Measurements from ENCODE around the gene PLXND1.

PLXND1 gene

GRCh38 chr3:129565902-129566301 lies 40.6 kb downstream of the PLXND1 start:
- no peak for DNase-seq (ENCODE audit: low read depth in 2 of 2)

DNA sequence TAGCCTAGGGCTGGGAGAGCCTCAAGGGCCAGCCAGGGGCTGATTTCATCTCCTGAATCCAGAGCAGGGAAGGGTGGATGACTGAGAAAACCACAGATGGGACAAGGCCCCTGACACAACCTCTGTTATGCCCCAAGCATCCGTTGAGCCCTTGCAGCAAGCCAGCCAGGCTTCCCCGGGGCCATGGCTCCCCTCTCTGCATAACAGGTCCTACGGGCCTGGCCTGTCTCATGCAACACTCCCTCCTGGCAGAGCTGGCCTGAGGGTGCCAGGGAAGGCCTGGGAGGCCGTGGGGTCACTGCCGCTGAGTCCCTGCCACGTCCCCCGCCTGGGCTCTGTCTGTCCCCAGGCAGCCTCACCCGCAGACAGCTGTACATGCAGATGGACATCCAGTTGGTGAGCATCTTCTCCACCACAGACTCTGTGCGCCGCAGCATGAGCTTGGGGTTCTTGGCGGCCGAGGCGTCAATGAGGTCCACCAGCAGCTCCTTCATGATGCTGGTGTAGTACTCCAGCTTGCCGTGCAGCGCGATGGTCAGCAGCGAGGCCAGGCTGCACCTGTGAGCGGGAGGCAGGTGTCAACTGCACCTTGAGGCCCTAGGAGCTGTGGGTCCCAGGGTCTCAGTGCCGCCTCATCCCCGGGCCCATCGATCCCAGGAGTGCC lies 41.4 kb downstream of the PLXND1 start:
- no peak for DNase-seq (ENCODE audit: low read depth in 2 of 2)

- no peak for DNase-seq (ENCODE audit: low read depth in 2 of 2)
Observed at GRCh38 chr3:129563850-129564535, 42.5 kb downstream of the PLXND1 start.

- DNase-seq (ENCODE audit: low read depth in 2 of 2), result no peak
Observed at GRCh38 chr3:129563332-129563731, 43.1 kb downstream of the PLXND1 start.

DNA sequence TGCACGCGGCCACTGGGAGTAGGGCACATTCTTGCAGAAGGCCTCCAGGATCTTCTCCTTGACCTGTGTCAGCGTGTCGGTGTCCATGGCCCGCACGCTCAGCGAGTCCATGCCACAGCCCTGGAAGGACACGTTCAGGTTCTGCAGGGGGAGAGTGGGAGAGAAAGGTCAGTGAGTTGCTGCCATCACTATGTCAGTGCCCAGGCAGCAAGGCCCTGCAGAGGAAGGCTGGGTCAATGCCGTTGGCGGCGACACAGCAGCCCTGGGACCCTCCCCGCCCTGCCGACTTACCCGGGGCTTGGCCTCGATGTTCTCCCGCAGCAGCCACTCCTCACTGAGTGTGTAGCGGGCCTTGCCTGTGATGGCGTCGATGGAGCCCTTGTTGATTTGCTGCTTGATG lies 43.7 kb downstream of the PLXND1 start:
- DNase-seq (ENCODE audit: low read depth in 2 of 2), result no peak

DNA sequence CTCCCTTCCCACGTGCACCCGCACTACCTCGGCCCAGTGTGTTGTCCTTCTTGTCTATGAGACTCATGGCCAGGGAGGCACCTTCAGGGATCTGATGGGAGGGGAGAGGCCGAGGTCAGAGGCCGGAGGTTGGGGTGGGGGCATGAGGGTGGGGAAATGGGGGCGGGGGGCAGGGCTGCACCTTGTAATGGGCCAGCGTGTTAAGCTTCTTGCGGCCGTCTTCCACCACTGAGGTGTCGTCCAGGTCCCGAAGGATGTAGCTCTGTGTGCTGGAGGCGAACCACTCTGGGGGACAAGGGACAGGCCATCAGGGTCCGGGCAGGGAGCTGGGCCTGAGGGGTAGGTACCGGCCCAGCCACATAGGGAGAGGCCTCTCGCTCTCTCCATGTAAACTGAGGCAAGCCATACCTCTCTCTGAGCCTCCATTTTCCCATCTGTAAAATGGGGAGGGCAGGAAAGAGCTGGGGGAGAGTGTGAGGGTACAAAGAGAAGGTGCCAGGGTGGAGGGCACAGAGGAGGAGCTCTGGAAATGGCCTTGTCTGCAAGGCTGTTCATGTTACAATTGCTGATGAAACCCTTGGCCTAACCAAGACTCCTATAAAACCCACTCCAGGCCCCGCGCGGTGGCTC lies 44.7 kb downstream of the PLXND1 start:
- DNase-seq (ENCODE audit: low read depth in 2 of 2), result no peak

DNA sequence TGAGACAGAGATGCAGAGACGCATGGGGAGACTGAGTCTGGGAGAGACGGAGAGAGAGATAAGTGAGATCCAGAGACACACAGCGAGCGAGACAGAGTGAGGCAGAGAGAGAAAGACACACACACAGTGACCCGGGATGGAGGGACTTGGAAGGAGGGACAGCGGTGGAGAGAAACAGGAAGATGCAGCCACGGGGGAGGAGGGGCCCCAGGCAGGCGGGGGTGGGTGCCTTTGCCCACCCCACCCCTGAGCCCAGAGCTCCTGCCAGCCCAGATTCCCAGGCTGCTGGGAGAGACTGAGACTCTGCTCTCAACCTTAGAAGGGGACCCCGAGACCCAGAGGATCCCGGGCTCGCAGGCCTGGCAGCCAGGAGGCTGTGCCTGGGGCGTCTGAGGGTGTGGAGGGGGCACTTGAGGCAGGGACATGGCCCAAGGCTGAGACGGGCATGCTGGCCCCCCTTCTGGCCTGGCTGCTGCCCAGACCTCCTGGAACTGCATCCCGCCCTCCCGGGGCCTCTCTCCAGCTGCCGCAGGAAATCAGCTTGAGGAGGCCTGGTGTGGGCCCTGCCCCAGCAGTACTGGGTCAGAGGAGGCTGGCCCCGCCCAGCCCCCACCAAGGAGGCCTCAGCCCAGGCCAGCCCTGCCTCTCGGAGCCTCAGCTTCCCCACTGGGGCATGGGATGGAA lies 45.4 kb downstream of the PLXND1 start:
- DNase-seq (ENCODE audit: low read depth in 2 of 2), result no peak

GRCh38 chr3:129560269-129560787 lies 46.1 kb downstream of the PLXND1 start:
- DNase-seq (ENCODE audit: low read depth in 2 of 2), result no peak

DNA sequence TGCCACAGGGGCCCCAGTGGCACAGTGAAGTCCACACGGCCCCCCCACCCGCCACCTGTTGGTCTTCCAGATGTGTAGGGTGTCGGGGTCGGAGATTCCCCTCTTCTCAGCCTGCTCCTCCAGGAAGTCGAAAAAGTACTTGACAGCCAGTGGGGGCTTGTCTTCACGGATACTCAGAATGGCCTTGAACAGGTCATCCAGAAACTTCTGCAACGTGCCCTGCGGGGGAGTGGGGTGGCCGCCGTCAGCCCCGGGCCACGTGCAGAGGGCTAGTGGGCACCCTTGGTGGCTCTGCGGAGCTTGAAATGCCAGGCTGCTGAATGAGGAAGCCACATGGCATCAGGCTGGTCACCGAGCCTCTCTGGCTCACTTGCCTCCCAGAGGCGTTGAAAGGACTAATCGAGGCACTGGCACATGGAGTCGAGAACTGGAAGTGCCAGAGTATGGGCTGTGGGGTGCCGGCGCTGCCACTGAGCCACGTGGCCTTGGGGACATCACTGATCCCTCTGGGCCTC lies 46.9 kb downstream of the PLXND1 start:
- DNase-seq (ENCODE audit: low read depth in 2 of 2), result no peak

DNA sequence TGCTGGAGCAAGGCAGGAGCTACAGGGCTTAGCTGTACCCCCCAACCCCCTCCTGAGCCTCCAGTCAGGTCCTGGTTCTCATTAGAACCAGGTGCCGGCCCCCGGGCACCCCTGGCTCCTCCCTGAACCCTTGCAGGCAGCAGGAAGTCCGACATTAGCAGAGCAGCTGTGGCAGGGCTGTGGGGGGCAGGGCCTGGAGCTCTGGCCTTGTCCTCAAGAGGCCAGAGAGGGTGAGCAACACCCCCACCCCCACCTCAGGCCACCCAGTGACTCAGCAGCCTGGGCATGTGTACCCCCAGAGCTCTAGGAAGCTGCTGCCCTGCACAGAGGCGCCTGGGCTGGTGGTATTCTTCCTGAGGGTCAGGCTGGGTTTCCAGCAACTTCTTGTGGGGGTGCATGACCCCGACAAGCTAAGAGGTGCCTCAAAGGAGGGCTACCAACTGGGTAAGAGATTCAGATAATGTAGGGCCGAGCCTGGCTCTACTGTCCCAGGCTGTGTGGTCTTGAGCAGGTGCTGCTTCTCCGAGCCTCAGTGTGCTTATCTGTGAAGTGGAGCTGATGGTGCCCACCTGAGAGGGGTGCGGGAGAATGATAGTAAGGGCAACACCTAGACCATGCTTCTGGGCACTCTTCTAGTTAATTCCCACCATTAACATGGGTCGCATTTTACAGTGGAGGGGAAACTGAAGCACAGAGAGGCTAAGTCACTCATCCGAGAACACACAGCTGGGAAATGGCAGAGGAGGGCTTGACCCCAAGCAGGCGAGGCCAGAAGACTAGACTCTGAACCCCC lies 47.5 kb downstream of the PLXND1 start:
- no peak for DNase-seq (ENCODE audit: low read depth in 2 of 2)

- DNase-seq (ENCODE audit: low read depth in 2 of 2), result no peak
Observed at GRCh38 chr3:129558081-129558771, 48.2 kb downstream of the PLXND1 start.

DNA sequence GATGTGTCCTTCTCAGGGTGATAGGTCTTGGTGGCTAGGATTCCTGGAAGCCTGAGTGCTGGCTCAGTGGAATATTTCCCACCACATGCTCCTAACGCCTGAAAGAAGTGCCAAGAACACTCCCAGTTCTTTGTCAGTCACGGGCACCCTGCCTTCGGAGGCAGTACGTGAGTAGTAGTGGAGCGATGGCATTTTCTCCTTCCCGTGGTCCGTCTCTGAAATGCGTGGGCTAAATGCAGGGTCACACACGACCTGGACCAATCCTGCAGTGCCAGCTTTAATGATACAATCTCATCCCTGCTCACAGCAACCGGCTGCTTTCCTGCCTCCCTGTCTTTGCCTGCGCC lies 49.0 kb downstream of the PLXND1 start:
- DNase-seq (ENCODE audit: low read depth in 2 of 2), result no peak

- DNase-seq (ENCODE audit: low read depth in 2 of 2), result no peak
Observed at GRCh38 chr3:129556890-129557547, 49.5 kb downstream of the PLXND1 start.

- DNase-seq (ENCODE audit: low read depth in 2 of 2), result no peak
Observed at GRCh38 chr3:129556358-129556695, 50.1 kb downstream of the PLXND1 start.

DNA sequence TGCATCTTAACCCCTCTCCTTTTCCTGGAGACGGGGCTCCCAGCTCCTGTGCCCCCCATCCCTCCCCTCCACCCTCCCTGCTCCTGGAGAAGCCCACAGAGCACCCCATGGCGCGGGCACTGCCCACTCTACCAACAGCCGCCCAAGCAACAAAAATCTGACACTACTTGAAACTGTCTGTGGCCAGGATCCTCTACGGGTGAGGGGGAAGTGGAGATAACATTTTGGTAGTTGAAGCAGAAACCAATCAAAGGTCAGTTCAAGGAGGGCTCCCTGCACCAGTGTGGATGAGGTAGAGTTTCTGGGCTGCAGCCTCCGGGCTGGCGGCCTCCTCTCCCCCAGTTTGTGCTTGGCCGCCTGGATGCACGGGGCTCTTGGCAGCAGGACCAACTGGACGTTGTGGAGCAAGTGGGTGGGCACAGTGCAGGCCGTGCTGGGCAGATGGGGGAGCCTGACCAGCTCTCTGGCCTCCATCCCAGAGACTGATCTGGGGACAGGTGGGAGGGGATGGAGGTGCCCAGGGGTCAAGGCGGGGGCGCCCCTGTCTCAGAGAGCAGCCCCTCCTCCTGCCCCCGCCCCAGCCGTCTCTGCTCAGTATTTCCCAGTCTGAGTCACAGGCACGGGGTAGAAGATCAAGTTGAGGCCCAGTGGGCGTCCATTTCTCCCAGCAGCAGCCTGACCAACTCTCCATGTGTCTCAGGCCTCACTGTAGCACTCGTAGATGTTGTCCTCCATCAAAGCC lies 50.7 kb downstream of the PLXND1 start:
- DNase-seq (ENCODE audit: low read depth in 2 of 2), result no peak

DNA sequence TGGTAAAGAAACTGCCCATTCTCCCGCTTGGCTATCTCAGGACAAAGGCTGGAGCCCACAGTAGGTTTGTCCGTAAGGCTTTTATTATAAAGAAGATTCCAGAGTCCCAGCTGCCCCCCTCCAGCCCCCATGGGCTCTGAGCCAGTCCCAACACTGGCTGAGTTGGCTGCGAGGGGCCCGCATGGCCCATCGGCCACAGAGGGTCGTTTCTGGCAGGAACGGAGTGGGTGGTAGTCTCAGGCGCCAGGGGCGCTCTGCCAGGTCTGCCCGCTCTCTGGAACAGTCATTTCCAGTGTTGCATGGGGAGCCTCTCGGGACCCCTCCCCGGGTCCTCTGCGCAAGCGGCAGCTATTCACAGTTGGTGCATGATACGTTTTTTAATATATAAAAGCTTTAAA lies 51.3 kb downstream of the PLXND1 start:
- no peak for DNase-seq (ENCODE audit: low read depth in 2 of 2)

GRCh38 chr3:129554356-129555152 lies 51.9 kb downstream of the PLXND1 start:
- no peak for DNase-seq (ENCODE audit: low read depth in 2 of 2)

DNA sequence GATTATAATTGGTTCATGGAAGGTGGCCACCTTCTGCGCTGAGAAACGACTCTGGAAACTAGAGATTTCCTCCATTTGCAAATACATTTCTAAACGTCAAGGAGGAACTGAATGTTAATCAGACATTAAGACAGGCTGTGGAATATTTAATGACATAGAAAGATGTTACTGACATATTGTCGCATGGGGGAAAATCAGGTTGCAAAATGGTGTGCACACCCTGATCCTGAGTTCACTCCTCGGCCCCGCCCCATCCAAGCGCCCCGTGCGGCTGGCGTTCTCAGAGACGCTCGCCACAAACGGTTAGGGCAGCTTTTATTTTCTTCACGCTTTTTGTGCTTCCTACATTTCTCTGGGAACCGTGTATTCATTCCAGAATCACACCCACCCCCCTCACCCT lies 52.8 kb downstream of the PLXND1 start:
- no peak for DNase-seq (ENCODE audit: low read depth in 2 of 2)

- DNase-seq (ENCODE audit: low read depth in 2 of 2), result no peak
Observed at GRCh38 chr3:129553171-129553570, 53.3 kb downstream of the PLXND1 start.

All from stimulated activated CD4-positive, alpha-beta T cell treated with anti-CD3 and anti-CD28 coated beads, Interleukin-1b, Interleukin-23, amount 100 ng/mL, for 1 hour (primary cell).